Peyer's patch (tissue), 4 donors: Measurements from ENCODE around the gene ARHGAP26.

Experiments used
- POLR2A ChIP-seq, 2 donors: fragments of 450-650 bp; IDR thresholded peaks; one replicate each; pipeline ENCODE4 v1.5.1; 2017; ENCODE audit warnings: antibody characterized with exemption in 2 of 2, mild to moderate bottlenecking in 2 of 2, moderate library complexity in 2 of 2
- TF ChIP-seq, protein P1 (sequence below), 6 experiments: fragments of 450-650 bp in 4 of 6; fragments of 200-600 bp in 2 of 6; sonication (generic) in 1 of 6; IDR thresholded peaks; one replicate each; pipeline ENCODE4 v1.5.1; 2017 to 2019; ENCODE audit warnings: antibody characterized with exemption in 6 of 6, mild to moderate bottlenecking in 3 of 6, moderate library complexity in 1 of 6

DNA sequence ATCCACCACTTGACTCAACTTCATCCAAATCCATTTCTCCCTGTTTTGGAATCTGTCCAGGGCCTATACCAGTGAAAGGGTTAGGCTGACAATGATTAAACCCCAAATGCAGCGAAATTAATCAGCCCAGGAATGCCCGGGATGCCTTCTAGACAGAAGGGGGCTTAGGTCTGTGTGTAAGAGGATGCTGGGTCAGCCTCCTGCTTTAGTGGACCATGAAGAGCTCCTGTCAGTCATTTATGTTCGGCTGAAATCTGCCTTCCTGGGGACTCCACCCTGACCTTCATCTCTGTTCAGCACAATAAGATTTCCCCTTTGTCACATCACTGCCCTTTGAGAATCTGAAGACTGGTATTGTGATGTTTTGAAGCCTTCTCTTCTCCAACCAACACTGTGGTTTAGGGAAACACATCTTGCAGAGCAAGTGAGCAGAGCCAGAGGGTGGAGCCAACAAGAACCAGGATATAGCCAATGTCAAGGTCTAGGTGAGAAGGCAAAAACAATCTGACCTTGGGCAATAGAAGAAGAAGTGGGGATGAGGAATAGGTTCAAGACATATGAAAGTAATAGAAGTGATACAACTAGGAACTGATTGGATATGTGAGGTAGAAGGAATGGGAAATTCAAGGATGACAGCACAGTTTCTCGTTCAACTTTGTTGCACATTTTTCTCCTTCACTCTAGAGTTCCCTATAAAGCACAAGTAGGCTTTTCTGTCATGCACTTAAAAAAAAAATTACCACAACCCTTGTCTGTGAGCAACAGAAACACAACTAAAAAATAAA is 234.4 kb downstream of the ARHGAP26 start:
- TF ChIP-seq, protein P1, sequence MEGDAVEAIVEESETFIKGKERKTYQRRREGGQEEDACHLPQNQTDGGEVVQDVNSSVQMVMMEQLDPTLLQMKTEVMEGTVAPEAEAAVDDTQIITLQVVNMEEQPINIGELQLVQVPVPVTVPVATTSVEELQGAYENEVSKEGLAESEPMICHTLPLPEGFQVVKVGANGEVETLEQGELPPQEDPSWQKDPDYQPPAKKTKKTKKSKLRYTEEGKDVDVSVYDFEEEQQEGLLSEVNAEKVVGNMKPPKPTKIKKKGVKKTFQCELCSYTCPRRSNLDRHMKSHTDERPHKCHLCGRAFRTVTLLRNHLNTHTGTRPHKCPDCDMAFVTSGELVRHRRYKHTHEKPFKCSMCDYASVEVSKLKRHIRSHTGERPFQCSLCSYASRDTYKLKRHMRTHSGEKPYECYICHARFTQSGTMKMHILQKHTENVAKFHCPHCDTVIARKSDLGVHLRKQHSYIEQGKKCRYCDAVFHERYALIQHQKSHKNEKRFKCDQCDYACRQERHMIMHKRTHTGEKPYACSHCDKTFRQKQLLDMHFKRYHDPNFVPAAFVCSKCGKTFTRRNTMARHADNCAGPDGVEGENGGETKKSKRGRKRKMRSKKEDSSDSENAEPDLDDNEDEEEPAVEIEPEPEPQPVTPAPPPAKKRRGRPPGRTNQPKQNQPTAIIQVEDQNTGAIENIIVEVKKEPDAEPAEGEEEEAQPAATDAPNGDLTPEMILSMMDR (IDR thresholded peaks at IDR 0.05), result no peak
- TF ChIP-seq POLR2A (IDR thresholded peaks at IDR 0.05), result no peak
